Ovary (tissue), 9 donors: ENCODE measurements around the gene ELOA. TPM values are rescaled to one million over a fixed set of nuclear protein-coding genes. Genes with fewer than 3 reads are reported as not detected.

Source experiments
- DNase-seq, 5 donors: peaks; one replicate each; pipeline ENCODE4 v3.0.0-alpha.2; 2019 to 2020
- H3K27ac ChIP-seq, 2 donors: fragments of 200-600 bp; one replicate each; pipeline versions ENCODE4 v1.5.1 to v1.8.0; 2019 to 2022
- H3K27me3 ChIP-seq: fragments of 200-600 bp; one replicate; pipeline ENCODE4 v1.8.0; 2022
- H3K36me3 ChIP-seq: fragments of 200-600 bp; sonication (generic); one replicate; pipeline ENCODE4 v1.5.1; 2019
- H3K4me1 ChIP-seq: one replicate; pipeline ENCODE4 v1.8.1; 2013; ENCODE audit warnings: mild to moderate bottlenecking, moderate library complexity; ENCODE audit not compliant: insufficient read depth
- H3K4me3 ChIP-seq: fragments of 200-600 bp; sonication (generic); one replicate; pipeline ENCODE4 v1.5.1; 2017
- H3K9me3 ChIP-seq, 2 donors: fragments of 200-600 bp in 1 of 2; sonication (generic) in 1 of 2; one replicate each; pipeline versions ENCODE4 v1.5.1 to v1.8.1; 2013 to 2019; ENCODE audit warnings: mild to moderate bottlenecking in 1 of 2, moderate library complexity in 1 of 2
- CTCF ChIP-seq, 3 donors: fragments of 450-650 bp in 2 of 3; fragments of 200-600 bp in 1 of 3; IDR thresholded peaks; one replicate each; pipeline versions ENCODE4 v1.5.1 to v1.8.0; 2016 to 2022; ENCODE audit warnings: antibody characterized with exemption in 3 of 3, mild to moderate bottlenecking in 1 of 3
- EP300 ChIP-seq: sonication (generic); formaldehyde crosslinking; IDR thresholded peaks from one replicate; pipeline ENCODE4 v1.6.1; 2017; ENCODE audit warnings: antibody characterized with exemption
- POLR2A ChIP-seq: fragments of 450-650 bp; IDR thresholded peaks from one replicate; pipeline ENCODE4 v1.6.1; 2017; ENCODE audit warnings: antibody characterized with exemption, mild to moderate bottlenecking, moderate library complexity
- WGBS, 3 donors: extraction: QIAGEN DNeasy Blood & Tissue Kit in 1 of 3; methylation state at CpG; one replicate each; pipeline versions ENCODE4 v1.1.5 to v1.1.7; 2013 to 2017; 5-methylcytosine and 5-hydroxymethylcytosine counted together
- intact Hi-C, 4 donors: fragments of 100-400 bp; cut with DNase I; formaldehyde crosslinking; loops; one replicate each; pipeline versions ENCODE4 v1.11.0 to v1.15.1; 2022 to 2023
- polyA plus RNA-seq, 2 donors: library from polyadenylated mRNA; stranded (reverse); fragments of 200-250 nt in 1 of 2; fragments of 350-450 nt in 1 of 2; fragmentation: Illumina TruSeq in 1 of 2; extraction: RNeasy Lipid Tissue Mini Kit (QIAGEN cat#74804) in 1 of 2; gene quantifications; one replicate each; pipeline ENCODE4 v1.2.3, GENCODE V29; 2013 to 2014
- total RNA-seq, 7 donors: library from RNA; depleted of rRNA in 2 of 7; stranded (reverse); fragments of >200 nt in 2 of 7; fragmentation: NEBNext Ultra II Directional in 3 of 7; extraction: Animal tissue kit (Norgen Biotek cat#: 25700) in 3 of 7; gene quantifications; one replicate each; pipeline versions ENCODE4 v1.1.0 to v1.2.4, GENCODE V29; 2016 to 2023
- donor health status: DM: no; HTN: no; CAD: no; lungs with moderate emphysema.
- donor health status: DM: no; HTN: no; CAD: no.
- donor health status: Bipolar disorder and iron deficiency.
- donor health status: DM: yes; HTN: yes; CAD: no.
- donor health status: DM: no; HTN: no; CAD: no.
- donor health status: DM: yes; HTN: yes; CAD: no.

Gene ELOA
- total and polyA plus RNA-seq, 9 donors = 13.0 to 38.0 (median 27.3) TPM

- peak overlapping the region in 1 of 2 donors; percentile 50 for H3K27ac ChIP-seq
- no peak overlapping the region for H3K4me3 ChIP-seq
- intact Hi-C loops = no loop called here
- H3K4me1 ChIP-seq = peaks cover 27% of the 10 kb centered on the region
- 35 to 52% (median 44%) methylated on average over 15 to 17 of the region's 17 CpGs for WGBS, 3 donors
- no peaks in the 10 kb centered on the region for H3K9me3 ChIP-seq
- peak in 2 of 5 donors; percentile 33 to 40 for DNase-seq
- no peaks in the 10 kb centered on the region for H3K27me3 ChIP-seq
- no peaks in the 10 kb centered on the region for H3K36me3 ChIP-seq
- TF ChIP-seq EP300 (no peak), POLR2A (no peak), CTCF (IDR thresholded peaks at IDR 0.05) (no peak)
These were observed 53.4 kb downstream of the ELOA start for GRCh38 chr1:23796466-23797271.

GRCh38 chr1:23797478-23798448, 54.5 kb downstream of the ELOA start:
- whole genome bisulfite sequencing, 3 donors = 80 to 83% (median 81%) methylated on average over 20 of the region's 20 CpGs
- DNase-seq = peak in 1 of 5 donors; percentile 37
- H3K27ac ChIP-seq = no peak overlapping the region
- no peaks in the 10 kb centered on the region for H3K36me3 ChIP-seq
- no peaks in the 10 kb centered on the region for H3K9me3 ChIP-seq
- H3K4me3 ChIP-seq = no peak overlapping the region
- intact Hi-C loops = no loop called here
- no peak for TF ChIP-seq CTCF (IDR thresholded peaks at IDR 0.05)
- no peak for TF ChIP-seq EP300
- no peak for TF ChIP-seq POLR2A
- H3K27me3 ChIP-seq = no peaks in the 10 kb centered on the region
- H3K4me1 ChIP-seq = peaks cover 19% of the 10 kb centered on the region

- peak in 2 of 5 donors; percentile 42 to 45 for DNase-seq
These were observed 55.4 kb downstream of the ELOA start for GRCh38 chr1:23798662-23799142.

More at GRCh38 chr1:23798662-23799142, 55.4 kb downstream of the ELOA start:
- TF ChIP-seq CTCF (IDR thresholded peaks at IDR 0.05) = no peak
- TF ChIP-seq EP300 = no peak
- no peak for TF ChIP-seq POLR2A
- Histone ChIP-seq H3K27me3 (no peaks in the 10 kb centered on the region), H3K4me1 (peaks cover 19% of the 10 kb centered on the region), H3K27ac (no peak overlapping the region), H3K4me3 (no peak overlapping the region), H3K9me3 (no peaks in the 10 kb centered on the region), H3K36me3 (no peaks in the 10 kb centered on the region)
- intact Hi-C loops = no loop called here
- 83 to 94% (median 87%) methylated on average over 12 of the region's 12 CpGs for WGBS, 3 donors
